ENCODE measurements around the gene CDC37L1. TPM values are rescaled to one million over a fixed set of nuclear protein-coding genes. Genes with fewer than 3 reads are reported as not detected.

CDC37L1 gene
- total RNA-seq, 1 donor from 2014 or later, result 15.9 TPM

- DNase-seq (ENCODE audit: low read depth), result no peak
- H3K36me3 ChIP-seq (ENCODE audit: control insufficient read depth, insufficient read depth, low read length), result no peaks in the 10 kb centered on the region
- no peaks in the 10 kb centered on the region for H3K27me3 ChIP-seq (ENCODE audit: control insufficient read depth, insufficient read depth, low read length)
- H3K4me3 ChIP-seq (ENCODE audit: low read depth, low read length), result no peak overlapping the region
- TF ChIP-seq, protein P1, sequence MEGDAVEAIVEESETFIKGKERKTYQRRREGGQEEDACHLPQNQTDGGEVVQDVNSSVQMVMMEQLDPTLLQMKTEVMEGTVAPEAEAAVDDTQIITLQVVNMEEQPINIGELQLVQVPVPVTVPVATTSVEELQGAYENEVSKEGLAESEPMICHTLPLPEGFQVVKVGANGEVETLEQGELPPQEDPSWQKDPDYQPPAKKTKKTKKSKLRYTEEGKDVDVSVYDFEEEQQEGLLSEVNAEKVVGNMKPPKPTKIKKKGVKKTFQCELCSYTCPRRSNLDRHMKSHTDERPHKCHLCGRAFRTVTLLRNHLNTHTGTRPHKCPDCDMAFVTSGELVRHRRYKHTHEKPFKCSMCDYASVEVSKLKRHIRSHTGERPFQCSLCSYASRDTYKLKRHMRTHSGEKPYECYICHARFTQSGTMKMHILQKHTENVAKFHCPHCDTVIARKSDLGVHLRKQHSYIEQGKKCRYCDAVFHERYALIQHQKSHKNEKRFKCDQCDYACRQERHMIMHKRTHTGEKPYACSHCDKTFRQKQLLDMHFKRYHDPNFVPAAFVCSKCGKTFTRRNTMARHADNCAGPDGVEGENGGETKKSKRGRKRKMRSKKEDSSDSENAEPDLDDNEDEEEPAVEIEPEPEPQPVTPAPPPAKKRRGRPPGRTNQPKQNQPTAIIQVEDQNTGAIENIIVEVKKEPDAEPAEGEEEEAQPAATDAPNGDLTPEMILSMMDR (IDR thresholded peaks at IDR 0.05; ENCODE audit: insufficient read depth, low read length, poor library complexity, severe bottlenecking), result no peak
These were observed 12.4 kb downstream of the CDC37L1 start for GRCh38 chr9:4691795-4692194.

- DNase-seq (ENCODE audit: low read depth), result no peak
- Histone ChIP-seq H3K27me3 (ENCODE audit: control insufficient read depth, insufficient read depth, low read length) (no peaks in the 10 kb centered on the region), H3K36me3 (ENCODE audit: control insufficient read depth, insufficient read depth, low read length) (no peaks in the 10 kb centered on the region), H3K4me3 (ENCODE audit: low read depth, low read length) (no peak overlapping the region)
- TF ChIP-seq, protein P1 (IDR thresholded peaks at IDR 0.05; ENCODE audit: insufficient read depth, low read length, poor library complexity, severe bottlenecking), result no peak
These were observed 20.7 kb downstream of the CDC37L1 start for GRCh38 chr9:4700091-4700490.

- TF ChIP-seq, protein P1 (IDR thresholded peaks at IDR 0.05; ENCODE audit: insufficient read depth, low read length, poor library complexity, severe bottlenecking), result no peak
- no peaks in the 10 kb centered on the region for H3K36me3 ChIP-seq (ENCODE audit: control insufficient read depth, insufficient read depth, low read length)
- H3K27me3 ChIP-seq (ENCODE audit: control insufficient read depth, insufficient read depth, low read length), result no peaks in the 10 kb centered on the region
- H3K4me3 ChIP-seq (ENCODE audit: low read depth, low read length), result no peak overlapping the region
- no peak for DNase-seq (ENCODE audit: low read depth)
These were observed 21.6 kb downstream of the CDC37L1 start for GRCh38 chr9:4700932-4701331.

DNA sequence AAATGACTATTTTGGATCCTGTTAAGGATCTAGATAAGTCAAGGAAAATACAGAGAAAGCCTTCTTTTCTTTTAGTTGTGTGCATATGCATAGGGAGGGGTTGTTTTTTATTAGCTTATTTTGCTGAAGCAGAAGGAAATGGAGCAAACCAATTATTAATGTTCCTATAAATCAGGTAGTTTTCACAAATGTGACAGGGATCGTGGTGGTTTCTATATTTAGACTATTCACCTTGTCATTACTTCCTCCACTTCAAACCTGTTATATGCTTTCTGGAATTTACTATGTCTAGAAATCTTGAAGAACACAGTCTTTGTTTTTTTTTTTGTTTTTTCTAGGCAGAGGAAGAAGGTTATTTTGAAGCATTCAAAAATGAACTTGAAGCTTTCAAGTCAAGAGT lies 22.2 kb downstream of the CDC37L1 start:
- Histone ChIP-seq H3K36me3 (ENCODE audit: control insufficient read depth, insufficient read depth, low read length) (no peaks in the 10 kb centered on the region), H3K4me3 (ENCODE audit: low read depth, low read length) (no peak overlapping the region)
- TF ChIP-seq, protein P1 (IDR thresholded peaks at IDR 0.05; ENCODE audit: insufficient read depth, low read length, poor library complexity, severe bottlenecking), result no peak

GRCh38 chr9:4704129-4704528 lies 24.8 kb downstream of the CDC37L1 start:
- TF ChIP-seq, protein P1 (IDR thresholded peaks at IDR 0.05; ENCODE audit: insufficient read depth, low read length, poor library complexity, severe bottlenecking), result no peak
- no peaks in the 10 kb centered on the region for H3K36me3 ChIP-seq (ENCODE audit: control insufficient read depth, insufficient read depth, low read length)
- no peak overlapping the region for H3K4me3 ChIP-seq (ENCODE audit: low read depth, low read length)
- H3K27me3 ChIP-seq (ENCODE audit: control insufficient read depth, insufficient read depth, low read length), result no peaks in the 10 kb centered on the region
- DNase-seq (ENCODE audit: low read depth), result no peak

More for the DNA sequence above, 22.2 kb downstream of the CDC37L1 start:
- DNase-seq (ENCODE audit: low read depth), result no peak
- H3K27me3 ChIP-seq (ENCODE audit: control insufficient read depth, insufficient read depth, low read length), result no peaks in the 10 kb centered on the region

DNA sequence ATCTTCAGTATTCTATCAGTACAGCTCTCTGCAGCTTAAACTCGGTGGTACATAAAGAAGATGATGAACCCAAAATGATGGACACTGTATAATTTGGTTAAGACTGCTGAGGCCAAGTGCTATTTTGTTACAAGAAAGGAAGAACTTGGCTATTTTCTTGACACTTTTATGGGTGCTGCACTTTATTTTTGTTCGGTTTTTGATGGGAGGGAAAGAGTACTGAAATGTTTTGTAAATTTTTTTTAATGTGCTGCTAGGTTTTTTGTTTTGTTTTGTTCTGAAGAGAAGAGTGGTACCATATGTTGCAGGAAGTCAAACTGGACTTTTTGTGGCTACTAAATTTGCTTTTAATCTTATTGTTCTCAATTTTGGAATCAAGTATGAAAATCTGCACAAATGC lies 26.7 kb downstream of the CDC37L1 start:
- H3K36me3 ChIP-seq (ENCODE audit: control insufficient read depth, insufficient read depth, low read length), result no peaks in the 10 kb centered on the region
- TF ChIP-seq, protein P1 (IDR thresholded peaks at IDR 0.05; ENCODE audit: insufficient read depth, low read length, poor library complexity, severe bottlenecking), result no peak

More for the DNA sequence above, 26.7 kb downstream of the CDC37L1 start:
- DNase-seq (ENCODE audit: low read depth), result no peak
- H3K4me3 ChIP-seq (ENCODE audit: low read depth, low read length), result no peak overlapping the region
- H3K27me3 ChIP-seq (ENCODE audit: control insufficient read depth, insufficient read depth, low read length), result no peaks in the 10 kb centered on the region
